Measurements from ENCODE around the gene LRRC8B.

DNA sequence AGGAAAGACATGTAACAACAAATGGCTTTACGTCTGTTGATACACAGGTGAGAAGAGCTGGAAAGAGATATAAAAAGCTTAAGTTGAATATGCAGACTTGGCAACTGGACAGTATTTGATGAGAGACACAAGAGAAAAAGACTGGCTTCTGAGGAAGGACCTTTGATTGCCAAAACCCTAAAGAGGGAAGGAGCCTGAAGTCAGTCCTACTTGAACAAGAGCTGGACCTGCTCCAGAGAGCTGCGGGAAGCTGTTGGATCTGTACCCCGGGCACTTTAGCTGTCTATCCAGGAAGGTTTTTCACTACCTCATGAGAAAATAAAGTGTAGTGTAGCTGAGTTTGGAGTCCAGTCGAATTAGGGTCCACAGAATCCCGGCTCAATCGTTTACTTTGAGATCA lies 25.3 kb upstream of the LRRC8B start:
- TF ChIP-seq MYC (IDR thresholded peaks at IDR 0.05; ENCODE audit: borderline replicate concordance, low read length), result no peak
- TF ChIP-seq, protein P1, sequence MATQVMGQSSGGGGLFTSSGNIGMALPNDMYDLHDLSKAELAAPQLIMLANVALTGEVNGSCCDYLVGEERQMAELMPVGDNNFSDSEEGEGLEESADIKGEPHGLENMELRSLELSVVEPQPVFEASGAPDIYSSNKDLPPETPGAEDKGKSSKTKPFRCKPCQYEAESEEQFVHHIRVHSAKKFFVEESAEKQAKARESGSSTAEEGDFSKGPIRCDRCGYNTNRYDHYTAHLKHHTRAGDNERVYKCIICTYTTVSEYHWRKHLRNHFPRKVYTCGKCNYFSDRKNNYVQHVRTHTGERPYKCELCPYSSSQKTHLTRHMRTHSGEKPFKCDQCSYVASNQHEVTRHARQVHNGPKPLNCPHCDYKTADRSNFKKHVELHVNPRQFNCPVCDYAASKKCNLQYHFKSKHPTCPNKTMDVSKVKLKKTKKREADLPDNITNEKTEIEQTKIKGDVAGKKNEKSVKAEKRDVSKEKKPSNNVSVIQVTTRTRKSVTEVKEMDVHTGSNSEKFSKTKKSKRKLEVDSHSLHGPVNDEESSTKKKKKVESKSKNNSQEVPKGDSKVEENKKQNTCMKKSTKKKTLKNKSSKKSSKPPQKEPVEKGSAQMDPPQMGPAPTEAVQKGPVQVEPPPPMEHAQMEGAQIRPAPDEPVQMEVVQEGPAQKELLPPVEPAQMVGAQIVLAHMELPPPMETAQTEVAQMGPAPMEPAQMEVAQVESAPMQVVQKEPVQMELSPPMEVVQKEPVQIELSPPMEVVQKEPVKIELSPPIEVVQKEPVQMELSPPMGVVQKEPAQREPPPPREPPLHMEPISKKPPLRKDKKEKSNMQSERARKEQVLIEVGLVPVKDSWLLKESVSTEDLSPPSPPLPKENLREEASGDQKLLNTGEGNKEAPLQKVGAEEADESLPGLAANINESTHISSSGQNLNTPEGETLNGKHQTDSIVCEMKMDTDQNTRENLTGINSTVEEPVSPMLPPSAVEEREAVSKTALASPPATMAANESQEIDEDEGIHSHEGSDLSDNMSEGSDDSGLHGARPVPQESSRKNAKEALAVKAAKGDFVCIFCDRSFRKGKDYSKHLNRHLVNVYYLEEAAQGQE (IDR thresholded peaks at IDR 0.05), result no peak
- TF ChIP-seq, protein P2, sequence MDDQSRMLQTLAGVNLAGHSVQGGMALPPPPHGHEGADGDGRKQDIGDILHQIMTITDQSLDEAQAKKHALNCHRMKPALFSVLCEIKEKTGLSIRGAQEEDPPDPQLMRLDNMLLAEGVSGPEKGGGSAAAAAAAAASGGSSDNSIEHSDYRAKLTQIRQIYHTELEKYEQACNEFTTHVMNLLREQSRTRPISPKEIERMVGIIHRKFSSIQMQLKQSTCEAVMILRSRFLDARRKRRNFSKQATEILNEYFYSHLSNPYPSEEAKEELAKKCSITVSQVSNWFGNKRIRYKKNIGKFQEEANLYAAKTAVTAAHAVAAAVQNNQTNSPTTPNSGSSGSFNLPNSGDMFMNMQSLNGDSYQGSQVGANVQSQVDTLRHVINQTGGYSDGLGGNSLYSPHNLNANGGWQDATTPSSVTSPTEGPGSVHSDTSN (IDR thresholded peaks at IDR 0.05), result no peak
- TF ChIP-seq MAZ (IDR thresholded peaks at IDR 0.05; ENCODE audit: borderline replicate concordance, low read depth, low read length), result no peak
- TF ChIP-seq, protein P3, sequence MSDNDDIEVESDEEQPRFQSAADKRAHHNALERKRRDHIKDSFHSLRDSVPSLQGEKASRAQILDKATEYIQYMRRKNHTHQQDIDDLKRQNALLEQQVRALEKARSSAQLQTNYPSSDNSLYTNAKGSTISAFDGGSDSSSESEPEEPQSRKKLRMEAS (IDR thresholded peaks at IDR 0.05), result no peak
- TF ChIP-seq, protein P4, sequence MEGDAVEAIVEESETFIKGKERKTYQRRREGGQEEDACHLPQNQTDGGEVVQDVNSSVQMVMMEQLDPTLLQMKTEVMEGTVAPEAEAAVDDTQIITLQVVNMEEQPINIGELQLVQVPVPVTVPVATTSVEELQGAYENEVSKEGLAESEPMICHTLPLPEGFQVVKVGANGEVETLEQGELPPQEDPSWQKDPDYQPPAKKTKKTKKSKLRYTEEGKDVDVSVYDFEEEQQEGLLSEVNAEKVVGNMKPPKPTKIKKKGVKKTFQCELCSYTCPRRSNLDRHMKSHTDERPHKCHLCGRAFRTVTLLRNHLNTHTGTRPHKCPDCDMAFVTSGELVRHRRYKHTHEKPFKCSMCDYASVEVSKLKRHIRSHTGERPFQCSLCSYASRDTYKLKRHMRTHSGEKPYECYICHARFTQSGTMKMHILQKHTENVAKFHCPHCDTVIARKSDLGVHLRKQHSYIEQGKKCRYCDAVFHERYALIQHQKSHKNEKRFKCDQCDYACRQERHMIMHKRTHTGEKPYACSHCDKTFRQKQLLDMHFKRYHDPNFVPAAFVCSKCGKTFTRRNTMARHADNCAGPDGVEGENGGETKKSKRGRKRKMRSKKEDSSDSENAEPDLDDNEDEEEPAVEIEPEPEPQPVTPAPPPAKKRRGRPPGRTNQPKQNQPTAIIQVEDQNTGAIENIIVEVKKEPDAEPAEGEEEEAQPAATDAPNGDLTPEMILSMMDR (IDR thresholded peaks at IDR 0.05), result no peak
- TF ChIP-seq, protein P5, sequence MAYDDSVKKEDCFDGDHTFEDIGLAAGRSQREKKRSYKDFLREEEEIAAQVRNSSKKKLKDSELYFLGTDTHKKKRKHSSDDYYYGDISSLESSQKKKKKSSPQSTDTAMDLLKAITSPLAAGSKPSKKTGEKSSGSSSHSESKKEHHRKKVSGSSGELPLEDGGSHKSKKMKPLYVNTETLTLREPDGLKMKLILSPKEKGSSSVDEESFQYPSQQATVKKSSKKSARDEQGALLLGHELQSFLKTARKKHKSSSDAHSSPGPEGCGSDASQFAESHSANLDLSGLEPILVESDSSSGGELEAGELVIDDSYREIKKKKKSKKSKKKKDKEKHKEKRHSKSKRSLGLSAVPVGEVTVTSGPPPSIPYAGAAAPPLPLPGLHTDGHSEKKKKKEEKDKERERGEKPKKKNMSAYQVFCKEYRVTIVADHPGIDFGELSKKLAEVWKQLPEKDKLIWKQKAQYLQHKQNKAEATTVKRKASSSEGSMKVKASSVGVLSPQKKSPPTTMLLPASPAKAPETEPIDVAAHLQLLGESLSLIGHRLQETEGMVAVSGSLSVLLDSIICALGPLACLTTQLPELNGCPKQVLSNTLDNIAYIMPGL (CRISPR knock-in tag; IDR thresholded peaks at IDR 0.05; ENCODE audit: borderline replicate concordance), result no peak

All from A549 (cell line).